Activated CD4-positive, alpha-beta T cell treated with anti-CD3 and anti-CD28 coated beads, Interleukin-2, Interleukin-4, amounts not matched to agents 100 ng/mL and 50 ng/mL, durations not matched to agents 16 hours and 8 hours (primary cell): ENCODE results near the gene HIF1AN.

ENCODE experiments used
- DNase-seq: peaks from one replicate; pipeline ENCODE4 v3.0.0-alpha.2; 2020; ENCODE audit warnings: low spot score

Gene HIF1AN

GRCh38 chr10:100535715-100536353 is at the start of gene HIF1AN:
HIF1AN (plus strand) TSS chr10:100535943; CDS start chr10:100535959, 16 bp downstream.
- DNase-seq: peak; percentile 95

GRCh38 chr10:100487529-100487928 is 48.2 kb upstream of the HIF1AN start:
- no peak for DNase-seq

- no peak for DNase-seq
Measured at GRCh38 chr10:100489396-100489795, 46.3 kb upstream of the HIF1AN start.

GRCh38 chr10:100490531-100490930 is 45.2 kb upstream of the HIF1AN start:
- no peak for DNase-seq

- DNase-seq: no peak
Measured at GRCh38 chr10:100496567-100496966, 39.2 kb upstream of the HIF1AN start.

GRCh38 chr10:100498059-100498458 is 37.7 kb upstream of the HIF1AN start:
- no peak for DNase-seq

- no peak for DNase-seq
Measured at GRCh38 chr10:100501423-100501822, 34.3 kb upstream of the HIF1AN start.

- DNase-seq: no peak
Measured at GRCh38 chr10:100502926-100503494, 32.7 kb upstream of the HIF1AN start.

- DNase-seq: no peak
Measured at GRCh38 chr10:100504096-100504495, 31.6 kb upstream of the HIF1AN start.

- no peak for DNase-seq
Measured at GRCh38 chr10:100505164-100505563, 30.6 kb upstream of the HIF1AN start.

- peak; percentile 64 for DNase-seq
Measured at GRCh38 chr10:100506596-100507356, 29.0 kb upstream of the HIF1AN start.

- DNase-seq: no peak
Measured at GRCh38 chr10:100507357-100507732, 28.4 kb upstream of the HIF1AN start.

GRCh38 chr10:100508266-100508665 is 27.5 kb upstream of the HIF1AN start:
- DNase-seq: peak; percentile 35

- peak; percentile 85 for DNase-seq
Measured at GRCh38 chr10:100508691-100509150, 27.0 kb upstream of the HIF1AN start.

- peak; percentile 83 for DNase-seq
Measured at GRCh38 chr10:100509241-100509840, 26.4 kb upstream of the HIF1AN start.

GRCh38 chr10:100510533-100511308 is 25.0 kb upstream of the HIF1AN start:
- peak; percentile 93 for DNase-seq

GRCh38 chr10:100515612-100516011 is 20.1 kb upstream of the HIF1AN start:
- no peak for DNase-seq

GRCh38 chr10:100516847-100517246 is 18.9 kb upstream of the HIF1AN start:
- DNase-seq: no peak

- DNase-seq: peak; percentile 67
Measured at GRCh38 chr10:100518761-100519241, 16.9 kb upstream of the HIF1AN start.

GRCh38 chr10:100519311-100520051 is 16.3 kb upstream of the HIF1AN start, which contains the start of gene SEC31B:
SEC31B (minus strand) TSS chr10:100519861; CDS start chr10:100516952, 2,909 bp downstream.
- no peak for DNase-seq

GRCh38 chr10:100520811-100521210 is 14.9 kb upstream of the HIF1AN start:
- DNase-seq: no peak
